ENCODE results near the gene GSTT2B. TPM values are rescaled to one million over a fixed set of nuclear protein-coding genes. Genes with fewer than 3 reads are reported as not detected.
"Not testable (repeated sequence)": the region's sequence is repeated elsewhere in the genome, so short reads cannot be mapped to it uniquely, and the experiment has no call there.

Gene GSTT2B, protein sequence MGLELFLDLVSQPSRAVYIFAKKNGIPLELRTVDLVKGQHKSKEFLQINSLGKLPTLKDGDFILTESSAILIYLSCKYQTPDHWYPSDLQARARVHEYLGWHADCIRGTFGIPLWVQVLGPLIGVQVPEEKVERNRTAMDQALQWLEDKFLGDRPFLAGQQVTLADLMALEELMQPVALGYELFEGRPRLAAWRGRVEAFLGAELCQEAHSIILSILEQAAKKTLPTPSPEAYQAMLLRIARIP
- total RNA-seq = 1 to 10 TPM; 3.7 to 4.4 TPM
- 8.2 TPM for polyA plus RNA-seq (2013, experiment 1 of 2)
- polyA plus RNA-seq (2013, experiment 2 of 2) = 5.1 TPM
- long read RNA-seq, experiment 1, partial matches to known transcripts = 0 of 1 reads
- long read RNA-seq, experiment 1, other reads (novel, unspliced or antisense) = 1 of 1 reads
- long read RNA-seq, experiment 2, partial matches to known transcripts = 0 of 3 reads
- long read RNA-seq, experiment 2, other reads (novel, unspliced or antisense) = 3 of 3 reads
- long read RNA-seq, experiment 3, partial matches to known transcripts = 0 of 8 reads
- long read RNA-seq, experiment 3, other reads (novel, unspliced or antisense) = 5 of 8 reads
- long read RNA-seq, experiment 4, partial matches to known transcripts = 6 of 14 reads
- long read RNA-seq, experiment 4, other reads (novel, unspliced or antisense) = 5 of 14 reads

DNA sequence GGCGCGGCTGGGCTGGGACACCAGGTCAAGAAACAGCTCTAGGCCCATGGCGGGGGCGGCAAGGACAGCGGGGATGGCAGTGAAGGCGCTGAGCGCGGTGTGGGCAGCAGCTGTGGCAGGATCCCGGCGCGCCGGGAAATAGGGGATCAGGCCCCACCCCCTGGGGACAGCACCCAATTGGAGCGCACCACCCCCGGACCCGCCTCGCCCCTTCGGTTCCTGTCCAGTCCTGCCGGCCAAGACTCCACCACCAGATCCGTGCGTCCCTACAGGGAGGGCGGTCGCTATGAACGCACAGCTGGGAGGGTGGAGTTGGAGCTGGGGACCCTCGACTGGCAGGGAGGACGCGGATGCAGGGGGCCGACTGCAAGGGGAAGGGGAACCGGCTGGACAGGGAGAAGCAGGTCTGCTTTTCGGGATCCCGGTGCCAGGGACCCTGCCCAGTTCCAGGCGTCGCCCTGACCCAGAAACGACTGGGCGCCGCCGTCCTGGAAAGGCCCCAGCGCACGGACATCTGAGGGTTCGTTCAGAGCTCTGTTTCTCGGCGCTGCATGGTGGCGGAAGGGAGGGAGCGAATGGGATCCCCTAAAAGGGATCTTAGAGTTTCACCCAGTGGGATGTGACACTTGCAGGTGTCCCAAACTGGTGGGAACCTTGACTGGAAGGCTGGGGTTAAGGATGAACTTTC, at the start of gene GSTT2B:
Gene GSTT2B (minus strand): TSS at position 112 of the 688 bp plus-strand sequence. CDS start 64 bp downstream, at position 48.
- not testable (repeated sequence) for H3K36me3 ChIP-seq (ENCODE audit: control insufficient read depth, insufficient read depth, low read length); H3K4me1 ChIP-seq (ENCODE audit: control insufficient read depth, insufficient read depth, low read length); H3K4me3 ChIP-seq (ENCODE audit: low read length); H3K27ac ChIP-seq (ENCODE audit: low read depth, low read length); H3K27me3 ChIP-seq (ENCODE audit: control insufficient read depth, insufficient read depth, low read length, poor library complexity, severe bottlenecking); H3K9me3 ChIP-seq (ENCODE audit: control insufficient read depth, low read length); H3K36me3 Mint-ChIP-seq (ENCODE audit: low read depth); H3K9me3 Mint-ChIP-seq; H3K9ac ChIP-seq (ENCODE audit: extremely low read depth, low read length, poor library complexity, severe bottlenecking); H3K27ac Mint-ChIP-seq; H3K27me3 Mint-ChIP-seq (ENCODE audit: insufficient read depth); H3K4me3 Mint-ChIP-seq; H3K4me1 Mint-ChIP-seq; DNase-seq
- WGBS, 2 experiments (ENCODE audit: insufficient coverage in 1 of 2, insufficient read length in 1 of 2) = no CpG with 5 or more reads among the region's 43 CpGs

DNA sequence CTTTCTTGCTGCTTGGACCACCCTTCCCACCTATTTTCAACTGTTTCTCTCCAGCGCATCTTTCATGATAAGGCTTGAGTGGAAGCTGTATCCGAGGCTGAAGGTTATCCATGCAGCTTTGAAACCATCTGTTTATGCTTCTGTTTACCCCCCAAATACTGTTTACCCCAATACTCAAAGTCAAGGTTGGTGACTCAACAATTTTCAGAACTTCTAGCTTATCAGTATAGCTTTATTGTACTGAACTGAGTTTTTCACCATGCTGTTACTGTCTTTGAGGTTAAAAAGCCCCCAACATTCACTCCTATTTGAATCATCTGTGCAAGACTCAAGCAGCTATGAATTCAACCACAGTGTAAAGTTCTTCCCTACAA, 49.0 kb upstream of the GSTT2B start:
- no peaks in the 10 kb centered on the region for H3K27me3 ChIP-seq (ENCODE audit: control insufficient read depth, insufficient read depth, low read length, poor library complexity, severe bottlenecking)
- Mint-ChIP-seq H3K4me3 (peak overlapping the region; percentile 83), H3K4me1 (peaks cover 14% of the 10 kb centered on the region), H3K36me3 (ENCODE audit: low read depth) (no peaks in the 10 kb centered on the region), H3K27ac (no peak overlapping the region), H3K9me3 (no peaks in the 10 kb centered on the region), H3K27me3 (ENCODE audit: insufficient read depth) (peaks cover 6% of the 10 kb centered on the region)
- peaks cover 4% of the 10 kb centered on the region for H3K4me1 ChIP-seq (ENCODE audit: control insufficient read depth, insufficient read depth, low read length)
- H3K27ac ChIP-seq (ENCODE audit: low read depth, low read length) = no peak overlapping the region
- no peaks in the 10 kb centered on the region for H3K36me3 ChIP-seq (ENCODE audit: control insufficient read depth, insufficient read depth, low read length)
- DNase-seq = no peak
- 93 to 100% methylated on average over 2 of the region's 2 CpGs for WGBS, 2 experiments (ENCODE audit: insufficient coverage in 1 of 2, insufficient read length in 1 of 2)
- no peak overlapping the region for H3K9ac ChIP-seq (ENCODE audit: extremely low read depth, low read length, poor library complexity, severe bottlenecking)
- peaks cover 8% of the 10 kb centered on the region for H3K9me3 ChIP-seq (ENCODE audit: control insufficient read depth, low read length)
- no peak overlapping the region for H3K4me3 ChIP-seq (ENCODE audit: low read length)
- TF ChIP-seq, protein P1, sequence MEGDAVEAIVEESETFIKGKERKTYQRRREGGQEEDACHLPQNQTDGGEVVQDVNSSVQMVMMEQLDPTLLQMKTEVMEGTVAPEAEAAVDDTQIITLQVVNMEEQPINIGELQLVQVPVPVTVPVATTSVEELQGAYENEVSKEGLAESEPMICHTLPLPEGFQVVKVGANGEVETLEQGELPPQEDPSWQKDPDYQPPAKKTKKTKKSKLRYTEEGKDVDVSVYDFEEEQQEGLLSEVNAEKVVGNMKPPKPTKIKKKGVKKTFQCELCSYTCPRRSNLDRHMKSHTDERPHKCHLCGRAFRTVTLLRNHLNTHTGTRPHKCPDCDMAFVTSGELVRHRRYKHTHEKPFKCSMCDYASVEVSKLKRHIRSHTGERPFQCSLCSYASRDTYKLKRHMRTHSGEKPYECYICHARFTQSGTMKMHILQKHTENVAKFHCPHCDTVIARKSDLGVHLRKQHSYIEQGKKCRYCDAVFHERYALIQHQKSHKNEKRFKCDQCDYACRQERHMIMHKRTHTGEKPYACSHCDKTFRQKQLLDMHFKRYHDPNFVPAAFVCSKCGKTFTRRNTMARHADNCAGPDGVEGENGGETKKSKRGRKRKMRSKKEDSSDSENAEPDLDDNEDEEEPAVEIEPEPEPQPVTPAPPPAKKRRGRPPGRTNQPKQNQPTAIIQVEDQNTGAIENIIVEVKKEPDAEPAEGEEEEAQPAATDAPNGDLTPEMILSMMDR (conservative IDR thresholded peaks at IDR 0.05) = no peak

DNA sequence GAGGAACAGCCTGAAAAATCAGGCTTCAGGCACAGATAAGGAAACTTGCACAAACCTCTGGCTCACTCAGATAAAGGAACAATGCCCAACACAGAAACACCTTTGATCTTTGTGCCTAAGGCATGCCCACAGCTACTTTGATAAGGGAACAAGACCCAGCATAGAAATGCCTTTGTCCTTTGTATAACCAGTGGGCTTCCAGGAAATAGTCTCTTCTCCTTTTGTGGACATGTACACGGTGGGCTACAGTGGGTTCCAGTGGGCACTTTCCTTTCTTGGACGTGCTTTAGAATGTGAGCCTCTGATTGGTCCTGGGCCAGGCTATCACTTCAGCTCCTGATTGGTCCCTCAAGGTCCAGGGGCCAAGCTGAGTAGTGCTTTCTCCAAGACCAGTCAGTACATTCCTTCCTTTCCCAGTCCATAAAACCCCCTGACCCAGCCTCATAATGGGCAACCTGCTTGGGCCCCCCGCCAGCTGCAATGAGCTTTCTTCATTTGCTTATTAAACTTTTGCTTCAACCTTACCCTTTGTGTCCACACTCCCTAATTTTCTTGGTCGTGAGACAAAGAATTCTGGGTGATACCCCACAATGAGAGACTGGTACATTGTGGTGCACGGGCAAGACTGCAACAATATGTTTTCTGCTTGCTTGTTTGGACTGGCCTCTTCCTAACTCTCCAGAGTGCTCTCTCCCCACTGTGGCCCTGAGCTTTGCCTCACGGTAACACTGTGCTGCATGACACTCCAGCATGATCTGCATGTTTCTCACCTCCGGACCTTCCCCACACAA, 48.4 kb upstream of the GSTT2B start:
- TF ChIP-seq, protein P1 (conservative IDR thresholded peaks at IDR 0.05) = no peak
- Mint-ChIP-seq H3K27ac (no peak overlapping the region), H3K27me3 (ENCODE audit: insufficient read depth) (peaks cover 6% of the 10 kb centered on the region), H3K9me3 (no peaks in the 10 kb centered on the region), H3K4me3 (no peak overlapping the region), H3K36me3 (ENCODE audit: low read depth) (no peaks in the 10 kb centered on the region), H3K4me1 (peaks cover 14% of the 10 kb centered on the region)
- Histone ChIP-seq H3K27me3 (ENCODE audit: control insufficient read depth, insufficient read depth, low read length, poor library complexity, severe bottlenecking) (no peaks in the 10 kb centered on the region), H3K4me3 (ENCODE audit: low read length) (no peak overlapping the region), H3K9ac (ENCODE audit: extremely low read depth, low read length, poor library complexity, severe bottlenecking) (no peak overlapping the region), H3K4me1 (ENCODE audit: control insufficient read depth, insufficient read depth, low read length) (peaks cover 4% of the 10 kb centered on the region), H3K9me3 (ENCODE audit: control insufficient read depth, low read length) (peaks cover 8% of the 10 kb centered on the region), H3K36me3 (ENCODE audit: control insufficient read depth, insufficient read depth, low read length) (no peaks in the 10 kb centered on the region), H3K27ac (ENCODE audit: low read depth, low read length) (no peak overlapping the region)
- 92 to 95% methylated on average over 5 to 7 of the region's 7 CpGs for WGBS, 2 experiments (ENCODE audit: insufficient coverage in 1 of 2, insufficient read length in 1 of 2)
- DNase-seq = no peak

Measured in endodermal cell (in vitro differentiated cells).